ENCODE data around the gene DSCAM.
"Not testable (repeated sequence)": the region's sequence is repeated elsewhere in the genome, so short reads cannot be mapped to it uniquely, and the experiment has no call there.

Gene DSCAM

GRCh38 chr21:40047993-40048730 lies 798.8 kb downstream of the DSCAM start:
- Histone ChIP-seq H4K20me1 (no peaks in the 10 kb centered on the region), H3K4me2 (no peak overlapping the region), H3K9ac (no peak overlapping the region), H3K4me1 (peaks cover under 1 to 12% (median 8%) of the 10 kb centered on the region in 10 experiments; a peak in 15 of 20 replicates), H3K36me3 (no peaks in the 10 kb centered on the region), H3K4me3 (no peak overlapping the region), H3K9me3 (replicated peaks in 1 of 11) (no peaks in the 10 kb centered on the region), H3K27me3 (no peaks in the 10 kb centered on the region), H3K27ac (no peak overlapping the region)
- TF ChIP-seq Cebpa-rat (IDR thresholded peaks at IDR 0.05): no peak

GRCh38 chr21:40047211-40047610 lies 799.7 kb downstream of the DSCAM start:
- Histone ChIP-seq H3K27ac (no peak overlapping the region), H3K9ac (no peak overlapping the region), H3K4me3 (no peak overlapping the region), H4K20me1 (no peaks in the 10 kb centered on the region), H3K4me1 (peaks cover 9 to 13% (median 11%) of the 10 kb centered on the region in 10 experiments; a peak in 17 of 20 replicates), H3K9me3 (replicated peaks in 1 of 11) (no peaks in the 10 kb centered on the region), H3K27me3 (no peaks in the 10 kb centered on the region), H3K4me2 (no peak overlapping the region), H3K36me3 (no peaks in the 10 kb centered on the region)
- no peak for TF ChIP-seq Cebpa-rat (IDR thresholded peaks at IDR 0.05)

GRCh38 chr21:40043866-40044265 lies 803.1 kb downstream of the DSCAM start:
- H4K20me1 ChIP-seq: no peaks in the 10 kb centered on the region
- H3K9ac ChIP-seq: no peak overlapping the region
- H3K4me1 ChIP-seq: peaks cover 0 to 11% (median 3%) of the 10 kb centered on the region in 10 experiments; a peak in 6 of 20 replicates
- no peak overlapping the region for H3K4me3 ChIP-seq
- no peaks in the 10 kb centered on the region for H3K36me3 ChIP-seq
- no peak overlapping the region for H3K4me2 ChIP-seq
- no peak for TF ChIP-seq Cebpa-rat (IDR thresholded peaks at IDR 0.05)
- no peaks in the 10 kb centered on the region for H3K9me3 ChIP-seq (replicated peaks in 1 of 11)
- no peaks in the 10 kb centered on the region for H3K27me3 ChIP-seq
- H3K27ac ChIP-seq: no peak overlapping the region

GRCh38 chr21:40043423-40043822 lies 803.5 kb downstream of the DSCAM start:
- Histone ChIP-seq H3K4me1 (peaks cover 0 to 11% (median 3%) of the 10 kb centered on the region in 10 experiments; a peak in 6 of 20 replicates), H4K20me1 (no peaks in the 10 kb centered on the region), H3K27me3 (no peaks in the 10 kb centered on the region), H3K9me3 (replicated peaks in 1 of 11) (no peaks in the 10 kb centered on the region), H3K27ac (no peak overlapping the region), H3K4me2 (0 out of 22 replicates have a peak overlapping the region, but pooled peaks of 1 of the 11 experiments have one; percentile 14), H3K9ac (no peak overlapping the region), H3K4me3 (no peak overlapping the region), H3K36me3 (no peaks in the 10 kb centered on the region)
- no peak for TF ChIP-seq Cebpa-rat (IDR thresholded peaks at IDR 0.05)

- Histone ChIP-seq H3K4me2 (no peak overlapping the region), H3K9me3 (replicated peaks in 1 of 11) (no peaks in the 10 kb centered on the region), H3K4me1 (peaks cover 0 to 11% (median 3%) of the 10 kb centered on the region in 10 experiments; a peak in 6 of 20 replicates), H3K36me3 (no peaks in the 10 kb centered on the region), H4K20me1 (no peaks in the 10 kb centered on the region), H3K9ac (no peak overlapping the region), H3K4me3 (no peak overlapping the region), H3K27ac (no peak overlapping the region), H3K27me3 (no peaks in the 10 kb centered on the region)
- TF ChIP-seq Cebpa-rat (IDR thresholded peaks at IDR 0.05): no peak
These were observed 805.5 kb downstream of the DSCAM start for GRCh38 chr21:40041446-40041845.

GRCh38 chr21:40033156-40033782 lies 813.7 kb downstream of the DSCAM start:
- H3K9me3 ChIP-seq (replicated peaks in 1 of 11); H3K9ac ChIP-seq; H3K4me1 ChIP-seq; H3K27me3 ChIP-seq; H3K36me3 ChIP-seq; H3K4me3 ChIP-seq; H4K20me1 ChIP-seq; H3K4me2 ChIP-seq; H3K27ac ChIP-seq: not testable (repeated sequence)

GRCh38 chr21:40029888-40030287 lies 817.1 kb downstream of the DSCAM start:
- Histone ChIP-seq H3K36me3 (no peaks in the 10 kb centered on the region), H3K27me3 (no peaks in the 10 kb centered on the region), H3K4me3 (no peak overlapping the region), H4K20me1 (no peaks in the 10 kb centered on the region), H3K4me1 (no peaks in the 10 kb centered on the region), H3K9me3 (replicated peaks in 1 of 11) (no peaks in the 10 kb centered on the region), H3K4me2 (no peak overlapping the region), H3K9ac (no peak overlapping the region), H3K27ac (no peak overlapping the region)
- no peak for TF ChIP-seq Cebpa-rat (IDR thresholded peaks at IDR 0.05)

GRCh38 chr21:40028393-40028792 lies 818.6 kb downstream of the DSCAM start:
- H3K4me3 ChIP-seq; H3K27ac ChIP-seq; H3K4me1 ChIP-seq; H4K20me1 ChIP-seq; H3K36me3 ChIP-seq; H3K9me3 ChIP-seq (replicated peaks in 1 of 11); H3K27me3 ChIP-seq; H3K9ac ChIP-seq; H3K4me2 ChIP-seq: not testable (repeated sequence)

- H3K9ac ChIP-seq: no peak overlapping the region
- no peak overlapping the region for H3K4me2 ChIP-seq
- H3K27me3 ChIP-seq: no peaks in the 10 kb centered on the region
- H3K27ac ChIP-seq: no peak overlapping the region
- peaks cover 0 to 17% (median 8%) of the 10 kb centered on the region in 11 experiments; a peak in 14 of 22 replicates for H3K9me3 ChIP-seq (replicated peaks in 1 of 11)
- no peak for TF ChIP-seq Cebpa-rat (IDR thresholded peaks at IDR 0.05)
- no peaks in the 10 kb centered on the region for H3K4me1 ChIP-seq
- H3K4me3 ChIP-seq: no peak overlapping the region
- no peaks in the 10 kb centered on the region for H3K36me3 ChIP-seq
- no peaks in the 10 kb centered on the region for H4K20me1 ChIP-seq
These were observed 825.2 kb downstream of the DSCAM start for GRCh38 chr21:40021558-40022351.

All from BLaER1 treated with 17β-estradiol and CSF1 and Interleukin-3, amounts not matched to agents 10 nM and 100 nM (cell line).